ENCODE measurements around the gene LPP.

GRCh38 chr3:188840290-188840689, 686.3 kb downstream of the LPP start:
- TF ChIP-seq CTCF (IDR thresholded peaks at IDR 0.05; ENCODE audit: insufficient read depth, low read length, poor library complexity, severe bottlenecking) (no peak), EZH2phosphoT487 (conservative IDR thresholded peaks at IDR 0.05; ENCODE audit: low read length) (no peak)

Measured in SU-DHL-6 (cell line).